MG63 (cell line): ENCODE results near the gene NDUFV1. TPM values are rescaled to one million over a fixed set of nuclear protein-coding genes. Genes with fewer than 3 reads are reported as not detected.
"Not testable (repeated sequence)": the region's sequence is repeated elsewhere in the genome, so short reads cannot be mapped to it uniquely, and the experiment has no call there.

Experiments
- DNase-seq: peaks from one replicate; pipeline ENCODE4 v3.0.0-alpha.2; 2020
- H3K27me3 ChIP-seq: fragments of 250-450 bp; sonication (Bioruptor Pico); 2 replicates; pipeline ENCODE4 v1.5.1; 2020; ENCODE audit warnings: mild to moderate bottlenecking, moderate library complexity
- H3K36me3 ChIP-seq: fragments of 250-450 bp; sonication (Bioruptor Pico); 2 replicates; pipeline ENCODE4 v1.5.1; 2020; ENCODE audit warnings: mild to moderate bottlenecking, moderate library complexity
- H3K4me3 ChIP-seq: fragments of 250-450 bp; sonication (Bioruptor Pico); 2 replicates; pipeline ENCODE4 v1.5.1; 2020; ENCODE audit warnings: mild to moderate bottlenecking, moderate library complexity
- H3K9me3 ChIP-seq: fragments of 250-450 bp; sonication (Bioruptor Pico); 2 replicates; pipeline ENCODE4 v1.5.1; 2020; ENCODE audit warnings: mild to moderate bottlenecking, moderate library complexity
- total RNA-seq: library from RNA; depleted of rRNA; stranded (reverse); fragments of >200 nt; shearing (Covaris generic); gene quantifications from 2 replicates; pipeline ENCODE4 v1.2.3, GENCODE V29; 2014; ENCODE audit warnings: low replicate concordance

NDUFV1 gene
- total RNA-seq, 1 experiment from 2014 or later, result 274 TPM

- H3K9me3 ChIP-seq, result peaks cover 3% of the 10 kb centered on the region; the same call in 1 of the 2 replicates
- peaks cover 3% of the 10 kb centered on the region; the same call in 1 of the 2 replicates for H3K27me3 ChIP-seq
- no peak for DNase-seq
- no peaks in the 10 kb centered on the region for H3K36me3 ChIP-seq
- H3K4me3 ChIP-seq, result no peak overlapping the region
These were observed 6.3 kb upstream of the NDUFV1 start for GRCh38 chr11:67600324-67601029.

GRCh38 chr11:67601098-67601497, 5.6 kb upstream of the NDUFV1 start:
- no peaks in the 10 kb centered on the region for H3K36me3 ChIP-seq
- no peak for DNase-seq
- H3K9me3 ChIP-seq, result peaks cover 3% of the 10 kb centered on the region; the same call in 1 of the 2 replicates
- H3K27me3 ChIP-seq, result peaks cover 3% of the 10 kb centered on the region; the same call in 1 of the 2 replicates
- no peak overlapping the region for H3K4me3 ChIP-seq

- DNase-seq, H3K27me3 ChIP-seq, H3K4me3 ChIP-seq, H3K9me3 ChIP-seq: not testable (repeated sequence)
- peaks cover 10% of the 10 kb centered on the region for H3K36me3 ChIP-seq
These were observed 2.6 kb upstream of the NDUFV1 start for GRCh38 chr11:67604119-67604518.

- peaks cover 3% of the 10 kb centered on the region; the same call in 1 of the 2 replicates for H3K9me3 ChIP-seq
- no peak overlapping the region for H3K4me3 ChIP-seq
- peaks cover 3% of the 10 kb centered on the region; the same call in 1 of the 2 replicates for H3K27me3 ChIP-seq
- peaks cover 12% of the 10 kb centered on the region for H3K36me3 ChIP-seq
- DNase-seq, result no peak
These were observed 1.9 kb upstream of the NDUFV1 start for GRCh38 chr11:67604815-67605214.

- H3K36me3 ChIP-seq, result peaks cover 16% of the 10 kb centered on the region
- peaks cover 3% of the 10 kb centered on the region; the same call in 1 of the 2 replicates for H3K27me3 ChIP-seq
- no peak overlapping the region for H3K4me3 ChIP-seq
- peaks cover 3% of the 10 kb centered on the region; the same call in 1 of the 2 replicates for H3K9me3 ChIP-seq
- DNase-seq, result no peak
These were observed 1.3 kb upstream of the NDUFV1 start for GRCh38 chr11:67605231-67606011.

GRCh38 chr11:67606093-67606491, 644 bp upstream of the NDUFV1 start:
- DNase-seq, result no peak
- Histone ChIP-seq H3K9me3 (peaks cover 3% of the 10 kb centered on the region; the same call in 1 of the 2 replicates), H3K4me3 (peak overlapping the region; percentile 90), H3K27me3 (no peaks in the 10 kb centered on the region), H3K36me3 (peaks cover 16% of the 10 kb centered on the region)

GRCh38 chr11:67607507-67607906, 771 bp downstream of the NDUFV1 start:
- peaks cover 3% of the 10 kb centered on the region; the same call in 1 of the 2 replicates for H3K9me3 ChIP-seq
- DNase-seq, result no peak
- H3K36me3 ChIP-seq, result peaks cover 16% of the 10 kb centered on the region
- no peaks in the 10 kb centered on the region for H3K27me3 ChIP-seq
- peak overlapping the region; percentile 90 for H3K4me3 ChIP-seq

- Histone ChIP-seq H3K27me3 (no peaks in the 10 kb centered on the region), H3K9me3 (no peaks in the 10 kb centered on the region), H3K36me3 (peaks cover 17% of the 10 kb centered on the region), H3K4me3 (no peak overlapping the region)
- DNase-seq, result no peak
These were observed 1.8 kb downstream of the NDUFV1 start for GRCh38 chr11:67608486-67608885.

GRCh38 chr11:67609316-67609715, 2.6 kb downstream of the NDUFV1 start:
- Histone ChIP-seq H3K9me3 (no peaks in the 10 kb centered on the region), H3K36me3 (peaks cover 17% of the 10 kb centered on the region), H3K27me3 (no peaks in the 10 kb centered on the region), H3K4me3 (no peak overlapping the region)
- DNase-seq, result no peak

- DNase-seq, result no peak
- no peaks in the 10 kb centered on the region for H3K9me3 ChIP-seq
- no peak overlapping the region for H3K4me3 ChIP-seq
- no peaks in the 10 kb centered on the region for H3K27me3 ChIP-seq
- peaks cover 17% of the 10 kb centered on the region for H3K36me3 ChIP-seq
These were observed 3.6 kb downstream of the NDUFV1 start for GRCh38 chr11:67610302-67610868.

- H3K4me3 ChIP-seq, result no peak overlapping the region
- peaks cover 17% of the 10 kb centered on the region for H3K36me3 ChIP-seq
- no peak for DNase-seq
- H3K27me3 ChIP-seq, result no peaks in the 10 kb centered on the region
- no peaks in the 10 kb centered on the region for H3K9me3 ChIP-seq
These were observed 4.4 kb downstream of the NDUFV1 start for GRCh38 chr11:67611165-67611564.

GRCh38 chr11:67611704-67612587, 5.2 kb downstream of the NDUFV1 start:
- H3K9me3 ChIP-seq, result no peaks in the 10 kb centered on the region
- no peak for DNase-seq
- H3K4me3 ChIP-seq, result no peak overlapping the region
- H3K36me3 ChIP-seq, result peaks cover 17% of the 10 kb centered on the region
- H3K27me3 ChIP-seq, result no peaks in the 10 kb centered on the region

- Histone ChIP-seq H3K27me3 (no peaks in the 10 kb centered on the region), H3K36me3 (peaks cover 17% of the 10 kb centered on the region), H3K4me3 (no peak overlapping the region), H3K9me3 (no peaks in the 10 kb centered on the region)
- no peak for DNase-seq
These were observed 6.0 kb downstream of the NDUFV1 start for GRCh38 chr11:67612751-67613150.

GRCh38 chr11:67613313-67613959, 6.7 kb downstream of the NDUFV1 start:
- no peaks in the 10 kb centered on the region for H3K27me3 ChIP-seq
- DNase-seq, result no peak
- no peak overlapping the region for H3K4me3 ChIP-seq
- H3K9me3 ChIP-seq, result no peaks in the 10 kb centered on the region
- H3K36me3 ChIP-seq, result peaks cover 14% of the 10 kb centered on the region

- H3K36me3 ChIP-seq, result peaks cover 7% of the 10 kb centered on the region
- no peaks in the 10 kb centered on the region for H3K27me3 ChIP-seq
- H3K4me3 ChIP-seq, result no peak overlapping the region
- peak; percentile 36 for DNase-seq
- H3K9me3 ChIP-seq, result no peaks in the 10 kb centered on the region
These were observed 7.4 kb downstream of the NDUFV1 start for GRCh38 chr11:67613960-67614715.
